ENCODE measurements around the gene SMIM33. TPM values are rescaled to one million over a fixed set of nuclear protein-coding genes. Genes with fewer than 3 reads are reported as not detected.
A peak's percentile ranks its signal among the peaks of the same experiment; 100 is the strongest.

Gene SMIM33
- total RNA-seq, result not detected

DNA sequence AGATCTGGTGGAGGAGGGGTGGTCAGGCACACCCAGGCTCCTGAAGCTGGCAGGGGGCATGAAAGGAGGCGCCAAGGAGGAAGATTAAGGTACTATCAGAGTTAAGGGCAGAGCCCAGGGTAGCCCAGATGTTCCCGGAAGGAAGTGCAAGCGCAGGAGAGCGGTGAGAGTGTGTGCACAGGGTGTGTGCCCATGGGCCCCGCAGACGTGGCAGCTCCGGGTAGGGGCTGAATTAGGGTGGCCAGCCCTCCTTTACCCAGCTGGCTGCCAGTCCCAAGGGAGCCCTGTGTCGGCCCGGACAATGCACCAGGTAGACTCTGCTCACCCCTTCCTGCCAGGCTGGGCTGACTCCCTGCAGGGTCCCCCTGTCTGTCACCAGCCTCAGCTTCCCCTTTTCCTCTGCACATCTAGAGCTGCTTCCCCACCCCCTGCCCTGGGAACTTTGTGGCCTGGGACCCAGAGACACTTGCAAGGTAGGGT lies at the start of gene SMIM33:
Gene SMIM33 (plus strand): TSS at position 184 of the 480 bp plus-strand sequence. CDS start 118 bp downstream, at position 302.
- H3K9me3 ChIP-seq, result no peaks in the 10 kb centered on the region
- no peak within 1 kb of the TSS for H3K27ac ChIP-seq
- intact Hi-C loops (cut with DNase I), result no loop called here
- TF ChIP-seq, protein P1, sequence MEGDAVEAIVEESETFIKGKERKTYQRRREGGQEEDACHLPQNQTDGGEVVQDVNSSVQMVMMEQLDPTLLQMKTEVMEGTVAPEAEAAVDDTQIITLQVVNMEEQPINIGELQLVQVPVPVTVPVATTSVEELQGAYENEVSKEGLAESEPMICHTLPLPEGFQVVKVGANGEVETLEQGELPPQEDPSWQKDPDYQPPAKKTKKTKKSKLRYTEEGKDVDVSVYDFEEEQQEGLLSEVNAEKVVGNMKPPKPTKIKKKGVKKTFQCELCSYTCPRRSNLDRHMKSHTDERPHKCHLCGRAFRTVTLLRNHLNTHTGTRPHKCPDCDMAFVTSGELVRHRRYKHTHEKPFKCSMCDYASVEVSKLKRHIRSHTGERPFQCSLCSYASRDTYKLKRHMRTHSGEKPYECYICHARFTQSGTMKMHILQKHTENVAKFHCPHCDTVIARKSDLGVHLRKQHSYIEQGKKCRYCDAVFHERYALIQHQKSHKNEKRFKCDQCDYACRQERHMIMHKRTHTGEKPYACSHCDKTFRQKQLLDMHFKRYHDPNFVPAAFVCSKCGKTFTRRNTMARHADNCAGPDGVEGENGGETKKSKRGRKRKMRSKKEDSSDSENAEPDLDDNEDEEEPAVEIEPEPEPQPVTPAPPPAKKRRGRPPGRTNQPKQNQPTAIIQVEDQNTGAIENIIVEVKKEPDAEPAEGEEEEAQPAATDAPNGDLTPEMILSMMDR (IDR thresholded peaks at IDR 0.05), result no peak
- no peaks in the 10 kb centered on the region for H3K4me1 ChIP-seq
- DNase-seq (ENCODE audit: low spot score in 2 of 2), result no peak
- no peaks in the 10 kb centered on the region for H3K27me3 ChIP-seq
- peaks cover 3 to 12% of the 10 kb centered on the region in 2 donors for H3K36me3 ChIP-seq
- H3K4me3 ChIP-seq, result no peak within 1 kb of the TSS

DNA sequence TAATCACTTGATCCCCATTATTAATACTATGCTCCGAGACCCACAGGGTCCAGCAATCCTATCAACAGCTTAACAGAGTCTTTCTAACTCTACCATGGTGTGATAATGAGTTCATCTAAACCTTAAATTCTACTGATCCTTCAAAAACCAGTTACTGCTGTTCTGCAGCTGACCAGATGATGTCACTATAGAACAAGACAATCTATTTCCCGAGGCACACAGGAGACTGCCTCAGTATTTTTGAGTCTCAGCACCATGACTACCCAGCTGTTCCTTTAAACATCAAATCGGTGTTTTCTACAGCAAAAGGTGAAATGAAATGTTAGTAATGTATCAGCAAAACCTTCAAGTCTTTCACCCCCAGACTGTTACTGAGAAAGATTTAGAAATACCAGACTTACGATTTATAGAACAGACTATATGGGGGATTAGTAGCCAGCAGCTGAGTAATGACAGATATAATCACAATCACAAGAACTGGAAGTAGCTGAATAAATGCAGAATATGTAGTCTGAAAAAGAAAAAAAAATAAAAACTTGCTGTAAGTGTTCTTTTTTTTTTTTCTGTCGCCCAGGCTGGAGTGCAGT lies 48.4 kb upstream of the SMIM33 start:
- no peak overlapping the region for H3K27ac ChIP-seq
- H3K36me3 ChIP-seq, result peaks cover 46 to 59% of the 10 kb centered on the region in 2 donors
- peak in 1 of 2 donors; percentile 74 for DNase-seq (ENCODE audit: low spot score in 2 of 2)
- no peak overlapping the region for H3K4me3 ChIP-seq
- H3K27me3 ChIP-seq, result no peaks in the 10 kb centered on the region
- H3K4me1 ChIP-seq, result peaks cover 0 to 14% of the 10 kb centered on the region in 2 donors
- TF ChIP-seq, protein P1 (IDR thresholded peaks at IDR 0.05), result peak; percentile 79 to 84 (median 80)
- no peaks in the 10 kb centered on the region for H3K9me3 ChIP-seq
- intact Hi-C loops (cut with DNase I), result loop anchor here (1.0 to 10.0 kb wide), 4 partner anchors 58 to 342 kb away; partner anchors contain the start of gene UBE2D2

GRCh38 chr5:139425497-139425896 lies 45.3 kb upstream of the SMIM33 start:
- H3K27me3 ChIP-seq, result no peaks in the 10 kb centered on the region
- no peak overlapping the region for H3K4me3 ChIP-seq
- peaks cover 0 to 6% of the 10 kb centered on the region in 2 donors for H3K4me1 ChIP-seq
- no peak for DNase-seq (ENCODE audit: low spot score in 2 of 2)
- H3K9me3 ChIP-seq, result no peaks in the 10 kb centered on the region
- intact Hi-C loops (cut with DNase I), result loop anchor here (10.0 kb wide), 1 partner anchor 339 kb away; no protein-coding TSS in a partner anchor
- H3K27ac ChIP-seq, result peak overlapping the region in 1 of 2 donors; percentile 58
- H3K36me3 ChIP-seq, result peaks cover 42 to 52% of the 10 kb centered on the region in 2 donors
- TF ChIP-seq, protein P1 (IDR thresholded peaks at IDR 0.05), result no peak

DNA sequence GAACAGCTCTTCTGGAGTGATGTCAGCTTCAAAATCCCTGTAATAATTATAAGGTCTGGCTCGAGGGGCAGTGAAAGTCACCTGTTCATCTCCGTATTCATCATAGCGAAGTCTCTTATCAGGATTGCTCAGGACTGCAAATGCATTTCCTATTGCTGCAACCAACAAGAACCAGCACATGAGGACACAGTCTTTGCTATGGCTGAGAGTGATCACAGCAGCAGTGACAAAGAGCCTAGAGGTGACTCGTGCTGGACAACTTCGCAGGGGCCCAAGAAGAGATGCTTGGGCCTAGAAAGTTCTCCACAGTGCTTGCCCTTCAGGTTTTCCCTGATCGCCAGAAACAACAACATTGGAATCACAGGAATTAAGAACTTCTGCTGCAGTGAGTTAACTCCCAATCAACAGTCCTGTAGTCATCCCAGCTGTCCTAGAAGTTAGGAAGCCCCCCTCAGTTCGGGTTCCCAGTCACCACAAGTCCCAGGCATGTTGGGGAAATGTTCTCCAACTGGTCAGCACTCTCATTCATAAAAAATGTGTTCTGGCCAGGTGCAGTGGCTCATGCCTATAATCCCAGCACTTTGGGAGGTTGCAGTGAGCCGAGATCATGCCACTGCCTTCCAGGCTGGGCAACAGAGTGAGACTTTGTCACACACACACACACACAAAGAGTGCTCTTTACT lies 44.5 kb upstream of the SMIM33 start:
- intact Hi-C loops (cut with DNase I), result loop anchor here (10.0 kb wide), 1 partner anchor 338 kb away; no protein-coding TSS in a partner anchor
- H3K27ac ChIP-seq, result peak overlapping the region in 1 of 2 donors; percentile 58
- H3K27me3 ChIP-seq, result no peaks in the 10 kb centered on the region
- H3K4me3 ChIP-seq, result no peak overlapping the region
- H3K36me3 ChIP-seq, result peaks cover 39 to 44% of the 10 kb centered on the region in 2 donors
- peak in 1 of 2 donors; percentile 68 for DNase-seq (ENCODE audit: low spot score in 2 of 2)
- H3K4me1 ChIP-seq, result peaks cover 0 to 6% of the 10 kb centered on the region in 2 donors
- TF ChIP-seq, protein P1 (IDR thresholded peaks at IDR 0.05), result no peak
- no peaks in the 10 kb centered on the region for H3K9me3 ChIP-seq

DNA sequence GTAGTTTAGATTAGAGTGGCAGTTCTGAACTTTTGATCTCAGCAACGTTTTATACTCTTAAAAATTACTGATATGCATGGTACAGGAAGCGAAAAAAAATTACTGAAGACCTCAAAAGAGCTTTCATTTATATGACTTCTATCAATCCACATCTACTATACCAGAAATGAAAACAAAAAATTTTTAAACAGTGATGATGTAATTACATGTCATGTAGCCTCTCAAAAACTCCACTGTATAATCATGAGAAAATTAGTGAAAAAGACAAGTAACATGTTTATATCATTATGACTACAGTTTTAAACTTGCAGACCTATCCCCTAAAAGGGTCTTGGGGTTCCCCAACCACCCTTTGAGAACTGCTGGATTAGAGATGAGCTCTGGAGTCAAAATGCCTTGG lies 40.8 kb upstream of the SMIM33 start:
- intact Hi-C loops (cut with DNase I), result no loop called here
- peaks cover 30 to 43% of the 10 kb centered on the region in 2 donors for H3K36me3 ChIP-seq
- peaks cover 0 to 6% of the 10 kb centered on the region in 2 donors for H3K4me1 ChIP-seq
- H3K9me3 ChIP-seq, result no peaks in the 10 kb centered on the region
- no peaks in the 10 kb centered on the region for H3K27me3 ChIP-seq
- DNase-seq (ENCODE audit: low spot score in 2 of 2), result no peak
- TF ChIP-seq, protein P1 (IDR thresholded peaks at IDR 0.05), result no peak
- H3K27ac ChIP-seq, result no peak overlapping the region
- no peak overlapping the region for H3K4me3 ChIP-seq

All from ascending aorta (tissue), 2 donors.